H1 (cell line): Measurements from ENCODE around the gene MS4A18.

Experiments
- BRCA1 ChIP-seq: IDR thresholded peaks from 2 replicates; pipeline ENCODE4 v1.6.1; 2012; ENCODE audit warnings: low read depth, low read length, improper control_type of control experiment
- CEBPB ChIP-seq: IDR thresholded peaks from 2 replicates; pipeline ENCODE4 v1.6.1; 2012; ENCODE audit warnings: low read depth, low read length
- CTCF ChIP-seq, 3 experiments: IDR thresholded peaks; 1 replicate in 2 of 3; 2 replicates in 1 of 3; pipeline versions ENCODE4 v1.5.1 to v1.6.1; 2011; ENCODE audit warnings: low read length in 3 of 3, mild to moderate bottlenecking in 3 of 3, inconsistent platforms in 2 of 3, low read depth in 1 of 3, moderate library complexity in 1 of 3; ENCODE audit not compliant: insufficient read depth in 1 of 3; ENCODE audit errors: control extremely low read depth in 1 of 3
- EGR1 ChIP-seq: IDR thresholded peaks from 2 replicates; pipeline ENCODE4 v1.6.1; 2011; ENCODE audit warnings: low read depth, low read length, borderline replicate concordance
- FOSL1 ChIP-seq: IDR thresholded peaks from 2 replicates; pipeline ENCODE4 v1.6.1; 2011; ENCODE audit warnings: mild to moderate bottlenecking, low read depth, low read length, moderate library complexity; ENCODE audit not compliant: insufficient read depth
- JUND ChIP-seq: IDR thresholded peaks from 2 replicates; pipeline ENCODE4 v1.6.1; 2011; ENCODE audit warnings: mild to moderate bottlenecking, improper control_type of control experiment, low read length
- NRF1 ChIP-seq: IDR thresholded peaks from 2 replicates; pipeline ENCODE4 v1.6.1; 2011; ENCODE audit warnings: mild to moderate bottlenecking, low read depth, low read length, improper control_type of control experiment
- POLR2A ChIP-seq, 2 experiments: IDR thresholded peaks; 1 replicate in 1 of 2; 2 replicates in 1 of 2; pipeline ENCODE4 v1.6.1; 2011; ENCODE audit warnings: low read depth in 2 of 2, low read length in 2 of 2, mild to moderate bottlenecking in 2 of 2; ENCODE audit errors: control extremely low read depth in 1 of 2
- POU5F1 ChIP-seq: IDR thresholded peaks from 2 replicates; pipeline ENCODE4 v1.6.1; 2011; ENCODE audit warnings: low read depth, mild to moderate bottlenecking, low read length, moderate library complexity
- SRF ChIP-seq: IDR thresholded peaks from 2 replicates; pipeline ENCODE4 v1.6.1; 2011; ENCODE audit warnings: mild to moderate bottlenecking, low read depth, low read length, moderate library complexity
- TEAD4 ChIP-seq: IDR thresholded peaks from 2 replicates; pipeline ENCODE4 v1.6.1; 2012; ENCODE audit warnings: low read depth, low read length, inconsistent platforms, mixed read lengths
- ZNF274 ChIP-seq: IDR thresholded peaks from 2 replicates; pipeline ENCODE4 v1.7.0; 2012; ENCODE audit warnings: low read length, borderline replicate concordance; ENCODE audit errors: extremely low read depth
- TF ChIP-seq, protein P1 (sequence below): IDR thresholded peaks from 2 replicates; pipeline ENCODE4 v1.6.1; 2012; ENCODE audit warnings: inconsistent platforms

DNA sequence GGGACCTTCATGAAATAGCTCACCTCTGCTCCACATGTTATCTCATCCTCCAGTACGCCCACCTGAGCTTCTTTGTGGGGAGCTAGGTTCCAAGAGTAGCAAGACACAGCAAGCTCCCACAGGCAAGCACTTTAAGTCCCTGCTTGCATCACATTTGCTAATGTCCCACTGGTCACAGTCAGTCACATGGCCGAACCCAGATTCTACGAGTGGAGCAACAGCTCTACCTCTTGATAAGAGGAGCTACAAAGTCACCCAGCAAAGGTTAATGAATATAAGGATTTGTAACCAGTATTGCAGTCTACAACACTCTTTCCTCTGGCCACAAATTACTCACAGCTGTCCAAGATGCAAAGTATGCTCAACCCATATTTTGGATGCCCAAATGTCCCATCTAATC is 16.9 kb downstream of the MS4A18 start:
- TF ChIP-seq BRCA1 (no peak), CTCF (IDR thresholded peaks at IDR 0.05; ENCODE audit: control extremely low read depth in 1 of 3, insufficient read depth in 1 of 3, low read depth in 1 of 3, low read length in 3 of 3) (no peak), CEBPB (no peak), FOSL1 (no peak), SRF (no peak), JUND (no peak), EGR1 (no peak), NRF1 (no peak), POU5F1 (no peak), ZNF274 (no peak), POLR2A (IDR thresholded peaks at IDR 0.05; ENCODE audit: control extremely low read depth in 1 of 2, low read depth in 2 of 2, low read length in 2 of 2) (no peak), TEAD4 (no peak)
- TF ChIP-seq, protein P1, sequence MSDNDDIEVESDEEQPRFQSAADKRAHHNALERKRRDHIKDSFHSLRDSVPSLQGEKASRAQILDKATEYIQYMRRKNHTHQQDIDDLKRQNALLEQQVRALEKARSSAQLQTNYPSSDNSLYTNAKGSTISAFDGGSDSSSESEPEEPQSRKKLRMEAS: no peak
